Mesendoderm (in vitro differentiated cells): ENCODE results near the gene MINK1.

Experiments used
- DNase-seq: peaks from one replicate; pipeline ENCODE4 v3.0.0; 2013
- H2AK5ac ChIP-seq: 2 replicates; pipeline ENCODE4 v1.6.1; 2013; ENCODE audit warnings: low read length, inconsistent platforms
- H2BK120ac ChIP-seq: 2 replicates; pipeline ENCODE4 v1.6.1; 2013; ENCODE audit warnings: low read depth, mild to moderate bottlenecking, low read length, moderate library complexity, mixed read lengths
- H2BK15ac ChIP-seq: replicated peaks from 2 replicates; pipeline ENCODE4 v1.6.1; 2013; ENCODE audit warnings: low read depth, mild to moderate bottlenecking, moderate library complexity
- H2BK5ac ChIP-seq: 2 replicates; pipeline ENCODE4 v1.6.1; 2013; ENCODE audit warnings: low read length, inconsistent platforms
- H3K18ac ChIP-seq: 2 replicates; pipeline ENCODE4 v1.6.1; 2013; ENCODE audit warnings: mild to moderate bottlenecking, low read length, mixed read lengths
- H3K23ac ChIP-seq: one replicate; pipeline ENCODE4 v1.6.1; 2013; ENCODE audit warnings: low read length
- H3K27ac ChIP-seq: 2 replicates; pipeline ENCODE4 v1.5.1; 2013; ENCODE audit warnings: low read depth, mild to moderate bottlenecking, inconsistent platforms, low read length, moderate library complexity
- H3K27me3 ChIP-seq: 2 replicates; pipeline ENCODE4 v1.6.1; 2013; ENCODE audit warnings: low read length, control low read depth, mild to moderate bottlenecking, inconsistent platforms; ENCODE audit not compliant: insufficient read depth, poor library complexity
- H3K36me3 ChIP-seq: 2 replicates; pipeline ENCODE4 v1.6.1; 2013; ENCODE audit warnings: low read length, inconsistent platforms; ENCODE audit not compliant: control insufficient read depth, insufficient read depth
- H3K4ac ChIP-seq: one replicate; pipeline ENCODE4 v1.6.1; 2013; ENCODE audit warnings: low read depth, mild to moderate bottlenecking, low read length, moderate library complexity
- H3K4me1 ChIP-seq: 2 replicates; pipeline ENCODE4 v1.6.1; 2013; ENCODE audit warnings: low read depth, low read length, inconsistent platforms; ENCODE audit not compliant: control insufficient read depth
- H3K4me2 ChIP-seq: 2 replicates; pipeline ENCODE4 v1.6.1; 2013; ENCODE audit warnings: low read length
- H3K4me3 ChIP-seq: 2 replicates; pipeline ENCODE4 v1.5.1; 2013; ENCODE audit warnings: mild to moderate bottlenecking, low read length
- H3K56ac ChIP-seq: one replicate; pipeline ENCODE4 v1.6.1; 2013; ENCODE audit warnings: low read length
- H3K79me1 ChIP-seq: 2 replicates; pipeline ENCODE4 v1.6.1; 2013; ENCODE audit warnings: low read length, inconsistent platforms
- H3K79me2 ChIP-seq: 2 replicates; pipeline ENCODE4 v1.6.1; 2013; ENCODE audit warnings: mild to moderate bottlenecking, low read length; ENCODE audit not compliant: control insufficient read depth, insufficient read depth
- H3K9ac ChIP-seq: 2 replicates; pipeline ENCODE4 v1.6.1; 2013; ENCODE audit warnings: low read length, inconsistent platforms
- H4K5ac ChIP-seq: one replicate; pipeline ENCODE4 v1.6.1; 2013; ENCODE audit warnings: low read length
- H4K8ac ChIP-seq: one replicate; pipeline ENCODE4 v1.6.1; 2013; ENCODE audit warnings: low read depth, mild to moderate bottlenecking, control low read depth, low read length, moderate library complexity
- WGBS: extraction: QIAGEN DNeasy Blood & Tissue Kit; methylation state at CpG from one replicate; pipeline ENCODE4 v1.1.7; 2013; ENCODE audit warnings: low lambda C conversion rate, missing lambda C conversion rate; ENCODE audit not compliant: insufficient coverage; ENCODE audit errors: extremely low coverage; 5-methylcytosine and 5-hydroxymethylcytosine counted together

The MINK1 gene

DNA sequence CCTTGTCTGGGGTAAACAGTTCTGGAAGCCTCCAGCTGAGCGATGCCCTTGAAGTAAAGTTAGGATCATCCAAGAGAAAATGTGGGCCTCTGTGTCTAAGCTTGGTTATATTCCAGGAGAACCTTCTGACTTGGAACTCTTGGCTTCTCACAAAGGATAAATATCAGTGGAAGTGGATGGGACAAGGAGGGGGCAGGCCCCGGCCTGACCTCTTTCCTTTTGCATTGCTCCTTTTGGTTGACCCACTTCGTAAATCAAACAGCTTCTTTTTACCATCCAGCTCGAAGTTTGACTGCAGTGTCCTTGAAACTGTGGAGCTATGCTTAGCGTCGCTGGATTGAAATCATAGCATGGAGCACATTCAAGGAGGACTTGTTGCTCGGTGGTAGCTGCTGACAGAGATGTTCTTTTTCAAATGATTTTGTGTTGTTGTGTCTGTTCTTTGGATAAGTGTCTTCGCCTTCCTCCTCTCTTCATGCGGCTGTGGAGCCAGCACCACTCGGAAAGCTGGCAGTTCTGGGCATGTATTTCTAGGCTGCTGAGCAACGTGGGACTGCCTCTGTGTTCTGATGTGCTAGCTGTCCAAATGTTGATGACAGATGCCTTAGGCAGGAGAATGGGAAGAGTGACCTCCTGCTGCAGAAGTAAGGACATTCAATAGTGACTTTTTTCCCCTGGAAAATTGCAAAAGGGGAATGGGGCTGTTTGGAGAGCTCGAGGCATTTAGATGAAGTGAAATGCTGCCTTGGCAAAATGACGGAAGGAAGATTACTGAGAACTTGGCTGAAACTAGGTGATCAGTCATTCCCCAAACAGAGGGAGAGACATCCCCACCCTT, 4.5 kb downstream of the MINK1 start:
- peaks cover 28% of the 10 kb centered on the region for H3K79me2 ChIP-seq
- no CpG with 5 or more reads among the region's 13 CpGs for WGBS
- H3K4me3 ChIP-seq, result no peak overlapping the region
- H4K8ac ChIP-seq, result no peak overlapping the region
- no peak overlapping the region for H3K4me2 ChIP-seq
- no peak overlapping the region for H3K23ac ChIP-seq
- H2BK15ac ChIP-seq, result no peak overlapping the region
- H2BK120ac ChIP-seq, result no peak overlapping the region
- no peaks in the 10 kb centered on the region for H3K36me3 ChIP-seq
- no peak overlapping the region for H2BK5ac ChIP-seq
- H3K18ac ChIP-seq, result no peak overlapping the region
- no peak overlapping the region for H4K5ac ChIP-seq
- H3K27me3 ChIP-seq, result no peaks in the 10 kb centered on the region
- H3K4me1 ChIP-seq, result peaks cover 3% of the 10 kb centered on the region
- H3K9ac ChIP-seq, result no peak overlapping the region
- peaks cover 22% of the 10 kb centered on the region for H3K79me1 ChIP-seq
- H3K27ac ChIP-seq, result no peak overlapping the region
- H3K4ac ChIP-seq, result no peak overlapping the region
- H3K56ac ChIP-seq, result no peak overlapping the region
- H2AK5ac ChIP-seq, result no peak overlapping the region
- no peak for DNase-seq

DNA sequence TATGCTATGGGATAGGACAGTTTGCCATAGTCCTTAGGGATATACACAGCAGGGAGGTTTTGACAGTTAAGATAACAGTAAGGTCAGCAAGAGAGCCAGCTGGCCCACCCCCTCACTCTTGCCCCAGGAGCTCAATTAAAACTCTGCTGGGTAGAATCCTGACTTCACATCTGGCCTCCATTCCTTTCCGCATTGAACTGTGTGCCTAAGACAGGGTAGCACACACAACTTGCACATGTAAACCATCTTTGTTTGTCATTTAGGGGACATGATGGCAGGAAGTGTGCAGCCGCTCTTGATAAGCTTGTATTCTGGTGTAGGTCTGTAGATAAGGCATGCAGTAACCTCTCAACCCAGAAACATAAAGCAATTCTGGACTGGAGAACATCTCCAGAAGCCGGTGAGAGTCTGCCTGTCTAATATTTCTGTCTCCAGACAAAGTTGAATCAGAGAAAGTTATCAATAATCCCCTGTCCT, 5.2 kb downstream of the MINK1 start:
- H2BK5ac ChIP-seq, result no peak overlapping the region
- H3K79me1 ChIP-seq, result peaks cover 22% of the 10 kb centered on the region
- H3K9ac ChIP-seq, result no peak overlapping the region
- H4K8ac ChIP-seq, result no peak overlapping the region
- no peaks in the 10 kb centered on the region for H3K36me3 ChIP-seq
- WGBS, result no CpG with 5 or more reads among the region's 3 CpGs
- H3K4me2 ChIP-seq, result no peak overlapping the region
- H3K27me3 ChIP-seq, result no peaks in the 10 kb centered on the region
- H4K5ac ChIP-seq, result no peak overlapping the region
- peaks cover 28% of the 10 kb centered on the region for H3K79me2 ChIP-seq
- no peak overlapping the region for H3K18ac ChIP-seq
- H3K4ac ChIP-seq, result no peak overlapping the region
- DNase-seq, result no peak
- H3K27ac ChIP-seq, result no peak overlapping the region
- H2BK15ac ChIP-seq, result no peak overlapping the region
- H2BK120ac ChIP-seq, result no peak overlapping the region
- no peak overlapping the region for H3K56ac ChIP-seq
- H3K4me1 ChIP-seq, result peaks cover 3% of the 10 kb centered on the region
- no peak overlapping the region for H3K4me3 ChIP-seq
- no peak overlapping the region for H2AK5ac ChIP-seq
- H3K23ac ChIP-seq, result no peak overlapping the region

DNA sequence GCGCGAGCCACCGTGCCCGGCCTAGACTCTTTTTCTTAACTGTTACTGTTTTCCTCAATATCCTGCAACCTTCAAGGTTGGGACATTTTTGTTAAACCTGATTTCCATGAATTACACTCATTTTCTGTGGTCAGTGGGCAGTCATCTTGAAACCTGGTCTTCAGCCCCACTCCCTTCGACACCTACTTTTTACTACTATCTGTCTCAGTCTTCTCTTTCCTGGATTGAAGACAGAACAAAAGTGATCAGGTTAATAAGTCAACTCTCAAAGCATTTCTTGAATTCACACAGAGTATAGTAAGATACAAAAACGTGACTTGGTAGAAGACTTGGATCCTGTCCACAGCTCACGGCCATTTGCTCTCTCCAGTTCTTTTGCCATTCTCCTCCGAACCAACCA, 6.1 kb downstream of the MINK1 start:
- no peaks in the 10 kb centered on the region for H3K36me3 ChIP-seq
- H4K8ac ChIP-seq, result no peak overlapping the region
- H3K23ac ChIP-seq, result no peak overlapping the region
- no peak overlapping the region for H3K27ac ChIP-seq
- H3K27me3 ChIP-seq, result no peaks in the 10 kb centered on the region
- no peak overlapping the region for H2BK15ac ChIP-seq
- no peak overlapping the region for H3K9ac ChIP-seq
- peaks cover 22% of the 10 kb centered on the region for H3K79me1 ChIP-seq
- no peak for DNase-seq
- peaks cover 22% of the 10 kb centered on the region for H3K79me2 ChIP-seq
- H2AK5ac ChIP-seq, result no peak overlapping the region
- H3K18ac ChIP-seq, result no peak overlapping the region
- H2BK120ac ChIP-seq, result no peak overlapping the region
- H2BK5ac ChIP-seq, result no peak overlapping the region
- H3K4me2 ChIP-seq, result no peak overlapping the region
- WGBS, result no CpG with 5 or more reads among the region's 8 CpGs
- H3K4me3 ChIP-seq, result no peak overlapping the region
- H3K56ac ChIP-seq, result no peak overlapping the region
- H3K4ac ChIP-seq, result no peak overlapping the region
- peaks cover 3% of the 10 kb centered on the region for H3K4me1 ChIP-seq
- no peak overlapping the region for H4K5ac ChIP-seq

DNA sequence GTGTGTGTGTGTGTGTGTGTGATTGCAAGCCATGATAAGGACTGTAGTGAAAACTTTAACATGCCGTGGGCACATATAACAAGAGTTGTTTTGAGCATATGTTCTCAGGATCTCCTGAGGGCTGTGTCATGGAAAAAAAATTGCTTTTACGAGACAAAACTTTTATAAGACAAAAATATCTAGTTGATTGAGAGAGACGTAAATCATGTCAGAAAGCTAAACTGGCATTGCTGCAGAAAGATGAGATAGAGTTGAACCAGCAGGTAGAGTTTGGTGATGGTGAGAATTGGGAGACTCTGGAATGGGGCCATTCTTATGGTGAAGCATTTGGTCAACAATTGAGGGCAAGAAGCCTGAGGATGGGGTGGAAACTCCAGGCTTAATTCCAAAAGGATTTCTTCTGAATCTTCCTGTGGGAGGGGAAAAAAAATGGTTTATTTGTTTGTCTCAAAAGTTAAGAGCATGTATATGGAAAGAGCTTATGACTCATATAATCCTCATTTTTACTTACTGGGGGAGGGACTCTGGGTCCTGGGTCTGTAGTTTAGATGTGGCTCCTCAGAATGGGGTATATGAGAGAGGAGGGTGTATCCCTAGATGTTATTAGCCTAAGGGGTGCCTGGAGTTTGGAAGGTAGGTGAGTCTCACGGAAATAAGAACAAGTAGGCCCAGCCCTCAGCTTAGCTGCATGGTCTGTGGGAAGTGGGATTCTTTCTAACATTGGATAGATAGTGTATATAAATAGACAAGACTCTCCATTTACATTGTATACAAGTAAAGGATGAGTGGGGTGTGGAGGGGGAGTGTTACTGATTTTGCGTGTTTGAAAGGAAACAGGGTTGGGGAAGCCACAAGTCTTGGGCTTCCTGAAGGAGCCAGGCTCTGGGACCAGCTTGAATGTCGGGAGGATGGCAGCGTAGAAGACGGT, 7.1 kb downstream of the MINK1 start:
- Histone ChIP-seq H3K4ac (no peak overlapping the region), H2BK5ac (no peak overlapping the region), H3K27me3 (no peaks in the 10 kb centered on the region), H3K4me1 (peaks cover 3% of the 10 kb centered on the region), H4K8ac (no peak overlapping the region), H3K56ac (no peak overlapping the region), H3K18ac (no peak overlapping the region), H3K27ac (no peak overlapping the region), H3K9ac (no peak overlapping the region), H2AK5ac (no peak overlapping the region), H3K79me2 (peaks cover 18% of the 10 kb centered on the region), H2BK120ac (no peak overlapping the region), H3K4me3 (no peak overlapping the region), H3K23ac (no peak overlapping the region), H3K4me2 (no peak overlapping the region), H3K79me1 (peaks cover 25% of the 10 kb centered on the region), H2BK15ac (no peak overlapping the region), H3K36me3 (no peaks in the 10 kb centered on the region), H4K5ac (no peak overlapping the region)
- no CpG with 5 or more reads among the region's 8 CpGs for WGBS
- no peak for DNase-seq

DNA sequence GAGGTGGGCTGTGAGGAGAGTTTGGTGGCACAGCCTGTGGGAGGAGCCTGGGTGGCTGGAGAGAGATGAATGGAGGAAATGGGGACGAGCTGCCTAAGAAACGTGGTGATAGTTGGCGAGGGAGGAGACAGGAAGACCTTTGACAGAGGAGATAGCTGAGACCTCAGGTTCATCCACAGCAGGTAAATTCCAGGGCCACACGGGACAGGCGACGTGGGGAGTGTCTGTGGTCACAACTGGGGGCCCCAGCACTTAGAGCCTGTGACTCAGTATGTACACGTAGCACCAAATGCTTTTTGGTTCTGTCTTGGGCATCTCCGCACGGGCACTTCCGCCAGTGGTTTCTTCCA, 7.7 kb downstream of the MINK1 start:
- H3K4me2 ChIP-seq, result no peak overlapping the region
- H3K56ac ChIP-seq, result no peak overlapping the region
- H2BK5ac ChIP-seq, result no peak overlapping the region
- DNase-seq, result no peak
- peaks cover 25% of the 10 kb centered on the region for H3K79me1 ChIP-seq
- no peaks in the 10 kb centered on the region for H3K36me3 ChIP-seq
- peaks cover 16% of the 10 kb centered on the region for H3K79me2 ChIP-seq
- no peaks in the 10 kb centered on the region for H3K27me3 ChIP-seq
- no CpG with 5 or more reads among the region's 10 CpGs for WGBS
- no peak overlapping the region for H3K4me3 ChIP-seq
- no peak overlapping the region for H2AK5ac ChIP-seq
- no peak overlapping the region for H4K5ac ChIP-seq
- H3K4ac ChIP-seq, result no peak overlapping the region
- H4K8ac ChIP-seq, result no peak overlapping the region
- no peak overlapping the region for H2BK15ac ChIP-seq
- peaks cover 3% of the 10 kb centered on the region for H3K4me1 ChIP-seq
- H3K27ac ChIP-seq, result no peak overlapping the region
- H3K9ac ChIP-seq, result no peak overlapping the region
- no peak overlapping the region for H3K18ac ChIP-seq
- H2BK120ac ChIP-seq, result no peak overlapping the region
- H3K23ac ChIP-seq, result no peak overlapping the region
